ENCODE results near the gene SOX1.

- no peak for TF ChIP-seq EZH2 (IDR thresholded peaks at IDR 0.05; ENCODE audit: borderline replicate concordance, insufficient read depth, low read depth, low read length, poor library complexity, severe bottlenecking)
- no peak for TF ChIP-seq CTCF (IDR thresholded peaks at IDR 0.05)
Measured at GRCh38 chr13:112058941-112059340, 8.0 kb upstream of the SOX1 start.

Measured in B cell (primary cell).